Rectal smooth muscle tissue (tissue), 1 donor: ENCODE measurements around the gene NOX3.
"Not testable (repeated sequence)": the region's sequence is repeated elsewhere in the genome, so short reads cannot be mapped to it uniquely, and the experiment has no call there.

ENCODE experiments used
- H3K27ac ChIP-seq: one replicate; pipeline ENCODE4 v1.7.0; 2013; ENCODE audit warnings: low read depth, low read length, inconsistent platforms
- H3K27me3 ChIP-seq: one replicate; pipeline ENCODE4 v1.7.0; 2013; ENCODE audit warnings: low read length; ENCODE audit not compliant: control insufficient read depth, insufficient read depth
- H3K36me3 ChIP-seq: one replicate; pipeline ENCODE4 v1.7.0; 2013; ENCODE audit warnings: low read length; ENCODE audit not compliant: control insufficient read depth, insufficient read depth
- H3K4me1 ChIP-seq: one replicate; pipeline ENCODE4 v1.7.0; 2013; ENCODE audit warnings: low read length; ENCODE audit not compliant: control insufficient read depth, insufficient read depth
- H3K4me3 ChIP-seq: one replicate; pipeline ENCODE4 v1.7.0; 2013; ENCODE audit warnings: low read length
- H3K9ac ChIP-seq: one replicate; pipeline ENCODE4 v1.7.0; 2013; ENCODE audit warnings: low read length

Gene NOX3

DNA sequence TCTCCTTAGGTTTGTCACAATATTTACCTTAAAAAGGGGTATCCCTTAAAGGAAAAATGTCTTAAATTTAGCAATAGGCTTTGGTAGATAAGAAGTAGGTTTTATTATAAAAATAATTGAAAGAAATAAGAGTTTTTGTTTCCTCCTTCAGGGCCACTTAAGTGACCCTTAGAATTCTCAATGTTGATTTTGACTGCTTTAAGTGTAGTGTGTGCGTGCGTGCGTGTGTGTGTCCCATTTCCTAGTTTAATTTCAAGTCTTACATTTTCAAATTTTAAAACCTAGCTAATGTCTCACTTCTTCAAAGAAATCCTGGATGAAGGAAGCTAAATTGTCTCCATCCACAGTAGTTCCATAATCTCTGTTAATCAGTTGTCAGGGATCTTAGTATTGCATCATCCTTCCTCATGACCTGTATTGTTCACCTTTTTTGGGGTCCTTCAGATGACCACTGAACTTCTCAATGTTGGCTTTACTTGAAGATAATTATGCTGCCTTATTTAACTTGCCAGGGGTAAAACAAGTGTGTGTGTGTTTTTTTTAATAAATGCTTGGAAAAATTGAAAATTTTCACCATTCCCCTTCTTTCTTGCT, 90.7 kb downstream of the NOX3 start:
- no peak overlapping the region for H3K9ac ChIP-seq
- H3K27ac ChIP-seq, result no peak overlapping the region
- H3K27me3 ChIP-seq, result no peaks in the 10 kb centered on the region
- H3K4me3 ChIP-seq, result no peak overlapping the region
- no peaks in the 10 kb centered on the region for H3K36me3 ChIP-seq
- H3K4me1 ChIP-seq, result no peaks in the 10 kb centered on the region

GRCh38 chr6:155364021-155364420, 91.6 kb downstream of the NOX3 start:
- H3K27ac ChIP-seq, H3K36me3 ChIP-seq, H3K4me1 ChIP-seq: not testable (repeated sequence)

GRCh38 chr6:155362968-155363632, 92.5 kb downstream of the NOX3 start:
- H3K9ac ChIP-seq, H3K27ac ChIP-seq, H3K4me1 ChIP-seq, H3K36me3 ChIP-seq, H3K4me3 ChIP-seq, H3K27me3 ChIP-seq: not testable (repeated sequence)

More at GRCh38 chr6:155364021-155364420, 91.6 kb downstream of the NOX3 start:
- not testable (repeated sequence) for H3K27me3 ChIP-seq, H3K4me3 ChIP-seq, H3K9ac ChIP-seq

DNA sequence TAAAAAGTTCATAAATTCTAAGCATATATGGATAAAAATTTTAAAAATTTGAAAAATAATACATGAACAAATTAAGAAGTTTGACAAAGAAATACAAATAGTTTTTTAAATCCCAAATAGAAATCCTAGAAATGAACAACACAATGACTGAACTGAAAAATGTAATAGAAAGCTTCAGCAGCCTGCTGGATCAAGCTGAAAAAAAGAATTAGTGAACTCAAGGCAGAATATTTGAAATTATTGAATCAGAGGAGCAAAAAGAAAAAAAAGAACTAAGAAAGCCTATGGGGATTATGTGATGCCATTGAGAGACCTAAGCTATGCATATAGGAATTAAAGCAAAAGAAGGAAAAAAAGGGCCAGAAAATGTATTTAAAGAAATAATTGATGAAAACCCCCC, 101.5 kb downstream of the NOX3 start:
- no peaks in the 10 kb centered on the region for H3K27me3 ChIP-seq
- no peaks in the 10 kb centered on the region for H3K4me1 ChIP-seq
- H3K27ac ChIP-seq, result no peak overlapping the region
- no peak overlapping the region for H3K9ac ChIP-seq
- no peak overlapping the region for H3K4me3 ChIP-seq
- no peaks in the 10 kb centered on the region for H3K36me3 ChIP-seq

- no peaks in the 10 kb centered on the region for H3K27me3 ChIP-seq
- H3K27ac ChIP-seq, result no peak overlapping the region
- H3K4me3 ChIP-seq, result no peak overlapping the region
- H3K36me3 ChIP-seq, result no peaks in the 10 kb centered on the region
- H3K9ac ChIP-seq, result no peak overlapping the region
- H3K4me1 ChIP-seq, result no peaks in the 10 kb centered on the region
Observed at GRCh38 chr6:155352811-155353210, 102.8 kb downstream of the NOX3 start.

DNA sequence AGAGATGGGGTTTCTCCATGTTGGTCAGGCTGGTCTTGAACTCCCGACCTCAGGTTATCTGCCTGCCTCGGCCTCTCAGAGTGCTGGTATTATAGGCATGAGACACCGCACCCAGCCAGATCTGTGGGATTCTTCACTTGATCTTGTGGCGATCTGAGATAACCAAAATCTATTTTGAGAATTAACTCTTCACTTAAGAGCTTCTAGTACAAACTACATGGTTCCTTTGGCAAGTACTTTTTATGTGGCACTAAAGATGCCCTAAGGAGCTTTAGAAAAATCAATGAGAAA, 103.6 kb downstream of the NOX3 start:
- H3K27ac ChIP-seq, result no peak overlapping the region
- H3K9ac ChIP-seq, result no peak overlapping the region
- H3K36me3 ChIP-seq, result no peaks in the 10 kb centered on the region
- no peaks in the 10 kb centered on the region for H3K4me1 ChIP-seq
- H3K27me3 ChIP-seq, result no peaks in the 10 kb centered on the region
- H3K4me3 ChIP-seq, result no peak overlapping the region

DNA sequence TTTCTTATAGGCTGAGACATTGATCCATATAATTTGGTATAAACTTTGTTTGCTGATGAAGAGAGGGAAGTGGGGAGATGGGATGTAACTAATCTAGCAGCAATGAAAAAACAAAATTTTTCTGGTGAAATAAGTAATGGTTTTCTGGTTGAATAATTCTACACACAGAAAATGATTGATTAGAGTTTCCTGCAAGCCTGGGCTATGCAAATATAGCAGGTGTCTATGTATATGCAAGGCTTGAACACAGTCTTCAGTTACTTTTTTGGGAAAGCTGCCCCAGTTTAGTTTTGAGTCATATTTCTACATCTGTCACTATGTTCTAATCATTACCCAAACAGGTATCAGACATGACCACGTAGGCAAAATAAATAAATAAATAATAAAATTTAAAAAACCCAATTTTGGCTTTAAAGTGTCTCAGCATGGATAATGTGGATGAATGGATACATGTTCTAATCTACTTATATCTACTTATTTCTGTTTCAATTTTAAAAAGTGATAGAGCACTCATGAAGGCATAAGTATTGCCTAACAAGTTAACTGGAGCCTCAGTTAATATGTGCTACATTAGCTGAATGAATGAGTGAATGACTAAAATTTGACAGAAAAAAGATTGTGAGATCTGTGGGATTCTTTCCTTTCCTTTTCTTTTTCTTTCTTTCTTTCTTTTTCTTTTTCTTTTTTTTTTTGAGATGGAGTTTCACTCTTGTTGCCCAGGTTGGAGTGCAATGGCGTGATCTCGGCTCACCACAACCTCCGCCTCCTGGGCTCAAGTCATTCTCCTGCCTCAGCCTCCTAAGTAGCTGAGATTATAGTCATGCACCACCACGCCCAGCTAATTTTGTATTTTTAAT, 104.1 kb downstream of the NOX3 start:
- H3K27ac ChIP-seq, result no peak overlapping the region
- H3K4me1 ChIP-seq, result no peaks in the 10 kb centered on the region
- H3K9ac ChIP-seq, result no peak overlapping the region
- no peak overlapping the region for H3K4me3 ChIP-seq
- H3K27me3 ChIP-seq, result no peaks in the 10 kb centered on the region
- H3K36me3 ChIP-seq, result no peaks in the 10 kb centered on the region

GRCh38 chr6:155349956-155350355, 105.7 kb downstream of the NOX3 start:
- Histone ChIP-seq H3K4me3 (no peak overlapping the region), H3K27ac (no peak overlapping the region), H3K27me3 (no peaks in the 10 kb centered on the region), H3K9ac (no peak overlapping the region), H3K4me1 (no peaks in the 10 kb centered on the region), H3K36me3 (no peaks in the 10 kb centered on the region)

DNA sequence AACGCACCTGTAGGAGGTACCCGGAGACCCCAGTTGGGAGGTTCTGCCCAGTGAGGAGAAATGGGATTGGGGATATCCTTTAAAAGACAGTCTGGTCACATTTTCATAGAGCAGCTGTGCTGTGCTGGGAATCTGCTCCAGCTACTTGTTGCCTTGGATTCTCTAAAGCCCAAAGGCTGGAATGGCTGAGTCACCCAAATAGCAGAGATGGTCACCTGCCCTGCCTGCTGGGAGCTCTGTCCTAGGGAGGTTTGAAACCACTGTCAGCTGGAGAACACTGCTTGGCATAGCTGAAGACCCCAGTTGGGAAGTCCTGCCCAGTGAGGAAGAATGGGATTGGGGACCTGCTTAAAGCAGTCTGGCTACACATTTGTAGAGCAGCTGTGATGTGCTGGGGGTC, 106.5 kb downstream of the NOX3 start:
- Histone ChIP-seq H3K4me1 (no peaks in the 10 kb centered on the region), H3K27ac (no peak overlapping the region), H3K36me3 (no peaks in the 10 kb centered on the region), H3K9ac (no peak overlapping the region), H3K27me3 (no peaks in the 10 kb centered on the region), H3K4me3 (no peak overlapping the region)

DNA sequence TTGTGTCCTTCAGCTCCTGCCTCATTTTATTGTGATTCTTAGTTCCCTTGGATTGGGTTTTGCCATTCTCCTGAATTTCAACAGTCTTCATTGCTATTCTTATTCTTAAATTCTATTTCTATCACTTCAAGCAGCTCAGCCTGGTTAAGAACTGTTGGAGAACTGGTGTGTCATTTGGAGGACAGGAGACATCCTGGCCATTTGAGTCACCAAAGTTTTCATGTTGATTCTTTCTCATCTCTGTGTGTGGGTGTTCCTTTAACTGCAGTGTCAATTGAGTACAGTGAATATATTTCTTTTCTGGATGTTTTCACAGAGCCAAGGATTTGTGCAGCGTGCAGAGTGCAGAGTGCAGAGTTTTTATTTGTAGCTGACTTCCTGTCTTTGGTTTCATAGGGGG, 107.8 kb downstream of the NOX3 start:
- no peak overlapping the region for H3K9ac ChIP-seq
- no peaks in the 10 kb centered on the region for H3K27me3 ChIP-seq
- H3K4me1 ChIP-seq, result no peaks in the 10 kb centered on the region
- no peak overlapping the region for H3K27ac ChIP-seq
- H3K4me3 ChIP-seq, result no peak overlapping the region
- H3K36me3 ChIP-seq, result no peaks in the 10 kb centered on the region

DNA sequence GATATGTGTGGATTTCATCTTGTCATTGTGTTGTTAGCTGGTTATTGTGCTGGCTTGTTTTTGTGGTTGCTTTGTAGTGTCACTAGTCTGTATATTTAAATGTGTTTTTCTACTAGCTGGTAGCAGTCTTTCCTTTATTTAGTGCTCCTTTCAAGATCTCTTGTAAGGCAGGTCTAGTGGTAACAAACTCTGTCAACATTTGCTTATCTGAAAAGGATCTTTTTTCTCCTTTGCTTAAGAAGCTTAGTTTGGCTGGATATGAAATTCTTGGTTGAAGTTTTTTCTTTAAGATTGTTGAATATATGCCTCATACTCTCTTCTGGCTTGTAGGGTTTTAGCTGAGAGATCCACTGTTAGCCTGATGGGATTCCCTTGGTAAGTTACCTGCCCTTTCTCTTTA, 108.7 kb downstream of the NOX3 start:
- no peak overlapping the region for H3K27ac ChIP-seq
- no peak overlapping the region for H3K4me3 ChIP-seq
- no peaks in the 10 kb centered on the region for H3K4me1 ChIP-seq
- H3K9ac ChIP-seq, result no peak overlapping the region
- H3K36me3 ChIP-seq, result no peaks in the 10 kb centered on the region
- no peaks in the 10 kb centered on the region for H3K27me3 ChIP-seq
